Measurements from ENCODE around the gene FRAS1. TPM values are rescaled to one million over a fixed set of nuclear protein-coding genes. Genes with fewer than 3 reads are reported as not detected.

FRAS1 gene
- total and polyA plus RNA-seq, 2 of the 8 experiments (the other 6 are each of a cell fraction or from before 2014, with no cell fraction given): 38.5 to 109 TPM

DNA sequence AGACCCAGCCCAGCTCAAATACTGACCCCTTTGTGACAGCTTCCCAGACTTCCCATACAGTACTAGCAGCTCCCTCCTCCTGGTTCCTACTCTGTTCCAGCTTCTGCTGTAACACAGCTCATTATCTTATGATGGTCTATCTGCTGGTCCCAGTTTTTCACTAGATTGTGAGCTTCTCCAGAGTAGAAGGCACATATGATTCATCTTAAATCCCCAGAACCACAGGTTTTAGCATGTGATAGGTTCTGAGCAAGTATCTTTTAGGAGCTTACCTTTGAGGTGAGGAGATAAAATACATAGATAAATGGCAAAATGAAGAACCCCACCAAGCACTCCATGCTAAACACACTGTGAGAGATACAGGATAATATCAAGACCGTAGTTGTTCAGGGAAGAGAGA, 466.9 kb downstream of the FRAS1 start:
- CTCF ChIA-PET (ENCODE audit: partially characterized antibody): interaction anchor here (0.8 kb wide), 1 partner anchor 16 kb away, joined by 3 read pairs; no protein-coding TSS in a partner anchor
- no peak for FAIRE-seq
- Histone ChIP-seq H3K14ac (ENCODE audit: insufficient read length) (no peak overlapping the region), H3K23me2 (ENCODE audit: low read depth, low read length) (no peaks in the 10 kb centered on the region), H4K20me1 (replicated peaks in 1 of 2; ENCODE audit: control insufficient read depth in 1 of 2, insufficient read depth in 2 of 2, low read length in 2 of 2) (no peaks in the 10 kb centered on the region), H2BK15ac (ENCODE audit: low read length) (no peak overlapping the region), H4K5ac (ENCODE audit: insufficient read length, low read depth, low read length) (no peak overlapping the region), H2AFZ (ENCODE audit: low read length) (no peak overlapping the region), H3K18ac (ENCODE audit: extremely low read depth, low read length) (no peak overlapping the region), H3K4ac (replicated peaks; ENCODE audit: insufficient read length, low read depth, low read length) (no peak overlapping the region), H3K79me1 (ENCODE audit: low read depth, low read length) (no peaks in the 10 kb centered on the region), H2BK20ac (ENCODE audit: low read length) (no peak overlapping the region), H3K4me2 (ENCODE audit: insufficient read depth in 1 of 2, low read depth in 2 of 2, low read length in 2 of 2) (no peak overlapping the region), H3K4me3 (ENCODE audit: extremely low read depth in 1 of 4, insufficient read depth in 2 of 4, low read depth in 3 of 4, low read length in 4 of 4) (no peak overlapping the region), H3K56ac (replicated peaks; ENCODE audit: insufficient read length, low read depth, low read length) (no peak overlapping the region), H3K36me3 (ENCODE audit: control insufficient read depth in 2 of 4, insufficient read depth in 4 of 4, low read length in 3 of 4) (peaks cover 7 to 83% (median 54%) of the 10 kb centered on the region in 4 experiments; a peak in 7 of 8 replicates), H3K27ac (ENCODE audit: low read depth, low read length) (no peak overlapping the region), H3K27me3 (replicated peaks in 1 of 4; ENCODE audit: control insufficient read depth in 3 of 4, extremely low read depth in 1 of 4, insufficient read depth in 3 of 4, low read length in 3 of 4) (no peaks in the 10 kb centered on the region), H3K9ac (replicated peaks in 1 of 4; ENCODE audit: extremely low read depth in 1 of 4, low read depth in 3 of 4, low read length in 3 of 4) (no peak overlapping the region), H3K9me3 (ENCODE audit: insufficient read depth in 2 of 2, low read depth in 1 of 2, low read length in 1 of 2) (no peaks in the 10 kb centered on the region), H2BK12ac (ENCODE audit: low read depth, low read length) (no peak overlapping the region), H2BK120ac (replicated peaks; ENCODE audit: low read depth, low read length) (no peak overlapping the region), H3K23ac (ENCODE audit: insufficient read length) (no peak overlapping the region), H3K4me1 (replicated peaks in 1 of 4; ENCODE audit: control insufficient read depth in 3 of 4, insufficient read depth in 4 of 4, low read length in 3 of 4) (no peaks in the 10 kb centered on the region), H4K91ac (replicated peaks; ENCODE audit: insufficient read length, low read length) (no peak overlapping the region), H3K79me2 (ENCODE audit: control insufficient read depth in 1 of 2, insufficient read depth in 2 of 2, low read length in 2 of 2) (no peaks in the 10 kb centered on the region), H2AK5ac (ENCODE audit: low read depth, low read length) (no peak overlapping the region), H2BK5ac (ENCODE audit: low read depth, low read length) (no peak overlapping the region), H4K8ac (ENCODE audit: extremely low read depth, insufficient read depth, low read length) (no peak overlapping the region)
- WGBS, 2 experiments (ENCODE audit: extremely low coverage in 1 of 2, insufficient coverage in 1 of 2, insufficient read length in 1 of 2, insufficient replicate concordance in 2 of 2, low coverage in 1 of 2, low lambda C conversion rate in 2 of 2, missing lambda C conversion rate in 1 of 2): 100% methylated on average over 1 of the region's 1 CpG; no CpG with 5 or more reads in 1 of the 2 experiments
- no peak for DNase-seq (ENCODE audit: low read depth in 1 of 2, low spot score in 2 of 2)
- no peak for TF ChIP-seq SP4 (IDR thresholded peaks at IDR 0.05; ENCODE audit: low read length)
- POLR2A ChIA-PET (ENCODE audit: partially characterized antibody): no interaction called here

Data from H1 (cell line).